Mammary microvascular endothelial cell (primary cell): ENCODE results near the gene MYL3. TPM values are rescaled to one million over a fixed set of nuclear protein-coding genes. Genes with fewer than 3 reads are reported as not detected.

Experiments used
- total RNA-seq: library from RNA; depleted of rRNA; stranded (reverse); fragments of >200 nt; gene quantifications from 2 replicates; pipeline ENCODE4 v1.2.3, GENCODE V29; 2015

MYL3 gene
- not detected in 2 replicates for total RNA-seq

DNA sequence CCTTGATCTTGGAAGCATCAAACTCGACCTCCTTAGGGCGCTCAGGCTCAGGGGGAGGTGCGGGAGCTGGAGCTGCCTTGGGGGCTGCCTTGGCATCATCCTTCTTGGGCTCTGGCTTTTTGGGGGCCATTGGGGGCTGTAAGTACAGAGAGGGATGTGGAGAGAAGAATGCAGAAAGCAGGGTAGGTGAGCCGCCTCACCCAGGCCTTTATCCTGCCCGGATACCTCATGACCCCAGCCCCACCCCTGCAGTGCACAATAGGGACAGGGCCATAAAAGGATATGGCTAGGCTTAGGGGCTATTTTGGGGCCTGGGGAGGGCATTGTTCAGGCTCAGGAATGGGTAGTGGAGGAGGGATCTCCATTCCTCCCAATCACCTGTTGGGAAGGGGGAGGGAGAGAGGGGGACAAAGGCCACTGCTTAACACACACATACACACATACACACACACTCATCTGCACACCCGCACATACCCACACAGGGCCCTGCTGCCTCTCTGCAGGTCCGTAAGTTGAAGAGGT, at the start of gene MYL3:
MYL3 (minus strand) TSS at position 184 of the 522 bp plus-strand sequence; CDS start at position 130, 54 bp downstream.

DNA sequence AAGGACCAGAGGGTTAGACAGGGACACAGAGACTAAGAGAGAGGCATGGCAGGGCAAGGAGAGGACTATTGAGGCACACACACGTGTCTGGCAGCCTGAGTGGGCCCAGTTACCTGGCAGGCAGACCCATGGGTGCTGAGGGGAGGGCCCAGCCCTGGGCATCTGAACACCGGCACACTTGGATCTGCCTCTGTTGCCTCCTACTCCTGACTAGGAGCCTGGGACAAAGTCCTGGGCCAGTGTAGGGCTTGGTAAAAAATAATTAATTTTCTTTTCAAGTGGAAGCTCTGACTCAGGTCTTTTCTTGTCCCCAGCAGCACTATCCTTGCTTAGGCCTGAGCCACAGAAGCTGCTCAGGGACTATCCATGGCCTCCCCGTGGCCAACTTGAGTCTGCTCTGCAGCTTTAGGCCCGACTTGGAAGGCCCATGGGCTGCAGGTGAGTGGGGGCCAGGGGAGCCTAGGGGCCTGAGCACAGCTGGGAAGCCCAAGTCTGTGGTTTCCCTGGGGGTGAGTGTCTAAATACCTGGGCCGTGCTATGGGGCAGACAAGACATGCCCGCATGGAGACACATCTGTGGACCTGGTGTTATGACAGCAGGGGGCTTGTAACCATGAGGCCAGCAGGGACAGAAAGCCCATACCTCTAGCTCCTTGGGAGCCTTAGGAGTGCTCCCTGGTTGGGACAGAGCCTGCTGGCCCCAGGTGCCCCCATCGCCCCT, 14.3 kb upstream of the MYL3 start, which contains the start of gene PTH1R:
PTH1R (plus strand) TSS at position 316 of the 720 bp plus-strand sequence. CDS start 5,839 bp downstream, outside the sequence.

Other genes with a start within 250 kb of the MYL3 start
- gene ALS2CL, start 169.8 kb downstream of the MYL3 start, total RNA-seq, result 9.8 and 11.2 TPM in 2 replicates
- gene TMIE, start 162.1 kb downstream of the MYL3 start, total RNA-seq, result 0.15 TPM in 1 of 2 replicates, not detected in the other
- not detected in 2 replicates for gene PRSS50, start 145.6 kb downstream of the MYL3 start, total RNA-seq
- not detected in 2 replicates for gene PTH1R, start 14.3 kb upstream of the MYL3 start, total RNA-seq
- 37.9 and 39.1 TPM in 2 replicates for gene CCDC12, start 113.3 kb upstream of the MYL3 start, total RNA-seq
- gene NBEAL2, start 116.2 kb upstream of the MYL3 start, total RNA-seq, result 32.0 and 34.7 TPM in 2 replicates